IPS DF 4.7 (cell line): ENCODE data around the gene TCEAL9.
"Not testable (repeated sequence)": the region's sequence is repeated elsewhere in the genome, so short reads cannot be mapped to it uniquely, and the experiment has no call there.

Experiments used
- DNase-seq: peaks from one replicate; pipeline ENCODE4 v3.0.0-alpha.2; 2013; ENCODE audit warnings: low spot score; ENCODE audit errors: extremely low read depth

TCEAL9 gene

DNA sequence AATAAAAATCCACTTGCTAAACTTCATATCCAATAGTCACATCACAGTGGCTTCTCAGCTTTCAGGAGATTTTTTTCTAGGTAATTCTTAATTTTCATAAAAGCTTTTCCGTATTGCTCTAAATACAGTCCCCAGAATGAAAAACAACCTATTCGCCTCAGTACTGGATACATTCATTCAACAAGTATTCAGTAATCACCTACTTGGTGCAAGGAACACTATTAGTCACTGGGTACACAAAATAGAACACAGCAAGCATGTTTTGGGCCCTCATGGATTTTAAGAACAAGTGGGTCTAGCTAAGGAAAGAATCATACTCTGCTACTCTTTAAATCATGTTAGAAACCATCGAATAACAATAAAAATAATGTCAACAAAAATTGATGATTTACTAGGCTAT is 17.3 kb downstream of the TCEAL9 start:
- no peak for DNase-seq

DNA sequence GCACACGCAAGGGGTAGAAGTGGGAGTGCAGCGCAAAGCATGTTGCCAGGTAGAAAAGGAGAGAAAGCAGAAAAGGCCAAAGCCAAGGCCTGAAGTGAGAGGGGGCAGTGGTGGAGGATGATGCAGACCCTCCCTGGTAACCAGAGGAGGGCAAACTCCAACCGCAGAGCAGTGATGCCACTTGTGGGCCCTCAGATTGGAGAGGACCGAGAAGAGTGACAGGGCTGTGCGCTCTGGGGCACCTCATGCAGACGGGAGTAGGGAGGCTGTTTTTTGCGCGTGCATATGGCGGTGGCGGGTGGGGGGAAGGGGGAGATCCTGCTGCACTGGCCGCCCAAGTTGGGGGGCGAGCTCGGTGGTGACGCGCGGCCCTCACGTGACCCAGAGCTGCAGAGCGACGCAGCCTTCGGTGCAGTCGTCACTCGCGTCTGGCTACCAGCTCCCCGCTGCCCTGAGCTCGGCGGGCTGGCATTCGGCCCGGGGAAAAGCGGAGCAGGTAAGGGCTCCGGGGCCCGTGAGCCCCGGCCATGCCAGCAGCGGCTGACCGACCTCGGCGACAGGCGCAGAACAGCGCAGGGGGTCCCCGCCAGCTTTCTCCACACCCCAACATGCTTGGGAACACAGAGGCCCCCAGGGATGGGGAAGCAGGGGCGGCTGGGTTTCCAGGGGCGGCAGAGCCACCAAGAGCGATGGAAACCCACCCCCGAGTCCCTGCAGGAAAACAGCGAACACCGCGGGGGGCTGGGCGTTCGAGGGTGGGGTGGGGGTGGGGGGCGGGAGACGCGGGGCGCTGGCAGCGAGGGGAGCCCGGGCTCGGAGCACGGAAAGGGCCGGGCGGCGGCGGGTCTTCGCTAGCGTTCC is 20.0 kb downstream of the TCEAL9 start, which contains the start of gene BEX3:
TSS of gene BEX3 (plus strand) at position 421 of the 861 bp plus-strand sequence. CDS start 984 bp downstream, outside the sequence.
- no peak for DNase-seq

GRCh38 chrX:103376979-103377324 is 20.6 kb downstream of the TCEAL9 start:
- DNase-seq: no peak

- no peak for DNase-seq
Measured at GRCh38 chrX:103378990-103379389, 22.7 kb downstream of the TCEAL9 start.

DNA sequence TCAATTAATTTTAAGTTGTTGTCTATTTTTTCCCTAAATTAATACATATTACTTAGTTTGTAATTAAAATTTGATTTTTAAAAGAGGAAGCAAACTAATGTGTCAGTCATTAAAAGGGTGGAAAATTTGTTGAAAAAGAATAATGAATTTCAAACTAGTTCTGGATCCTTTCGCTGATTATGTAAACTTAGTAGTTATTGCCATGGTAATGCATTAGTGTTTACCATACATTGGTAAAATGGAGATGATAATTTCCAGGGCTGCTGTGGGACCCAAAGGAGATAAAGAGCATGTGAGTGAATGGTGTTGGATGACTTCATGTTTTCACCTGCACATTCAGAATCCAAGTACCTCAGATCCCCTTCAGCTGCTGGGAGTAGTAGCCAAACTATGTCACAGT is 26.6 kb downstream of the TCEAL9 start:
- no peak for DNase-seq

DNA sequence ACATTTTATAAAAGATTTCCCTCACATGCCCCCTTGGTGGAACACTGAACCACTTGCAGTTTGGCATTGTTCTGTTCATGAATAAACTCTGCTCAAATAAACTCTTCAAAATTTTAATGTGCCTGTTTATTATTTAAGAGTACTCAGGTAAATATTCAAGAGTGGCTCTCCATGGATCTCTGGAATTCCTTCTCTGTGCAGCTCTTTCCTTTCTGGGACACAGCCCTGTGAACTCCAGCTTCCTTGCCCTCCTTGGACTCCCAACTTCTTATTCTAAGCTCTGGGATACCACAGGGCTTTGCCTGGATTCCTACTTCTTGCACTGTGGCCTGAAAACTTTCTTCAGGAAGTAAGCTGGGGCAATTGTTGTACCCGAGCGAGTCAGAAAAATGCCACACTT is 28.4 kb downstream of the TCEAL9 start:
- DNase-seq: no peak

- DNase-seq: not testable (repeated sequence)
Measured at GRCh38 chrX:103385283-103385830, 29.1 kb downstream of the TCEAL9 start.

DNA sequence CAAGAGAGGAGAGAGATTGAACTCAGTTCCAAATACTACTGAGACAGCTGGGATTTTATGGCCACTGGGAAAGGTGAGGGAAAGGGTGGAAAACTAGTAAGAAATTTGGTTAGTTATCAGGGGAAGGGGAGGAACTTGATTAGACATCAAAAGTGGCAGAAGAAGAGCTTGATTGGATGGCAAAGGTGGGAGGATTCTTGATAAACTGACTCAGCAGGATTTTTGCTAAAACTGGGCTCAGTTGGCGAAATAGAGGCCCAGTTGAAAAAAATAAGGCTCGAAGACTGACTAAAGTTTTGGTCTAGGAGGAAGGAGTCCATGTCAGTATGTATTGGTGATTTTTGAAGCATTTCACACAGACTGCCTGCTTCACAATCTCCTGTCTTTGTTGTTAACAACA is 30.0 kb downstream of the TCEAL9 start:
- no peak for DNase-seq

- DNase-seq: no peak
Measured at GRCh38 chrX:103393487-103393886, 37.2 kb downstream of the TCEAL9 start.

DNA sequence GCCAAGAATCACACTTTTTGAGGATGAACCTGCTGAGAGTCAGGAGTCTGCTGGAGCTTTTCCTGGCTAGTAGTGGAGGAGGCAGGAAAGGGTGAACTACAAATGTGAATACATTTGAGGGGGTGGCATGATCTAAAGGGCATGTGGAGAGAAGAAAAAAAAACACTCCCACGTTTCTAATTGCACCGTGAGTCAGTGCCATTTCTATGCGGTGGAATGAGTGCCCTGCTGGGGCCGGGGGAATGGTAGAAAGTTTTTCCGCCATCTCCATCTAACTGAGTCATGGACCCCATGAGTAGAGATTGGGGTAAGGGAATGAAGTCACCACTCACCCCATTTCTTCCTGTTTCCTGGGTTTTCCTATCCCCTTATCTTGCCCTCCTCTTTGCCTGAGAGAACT is 39.9 kb downstream of the TCEAL9 start:
- no peak for DNase-seq

DNA sequence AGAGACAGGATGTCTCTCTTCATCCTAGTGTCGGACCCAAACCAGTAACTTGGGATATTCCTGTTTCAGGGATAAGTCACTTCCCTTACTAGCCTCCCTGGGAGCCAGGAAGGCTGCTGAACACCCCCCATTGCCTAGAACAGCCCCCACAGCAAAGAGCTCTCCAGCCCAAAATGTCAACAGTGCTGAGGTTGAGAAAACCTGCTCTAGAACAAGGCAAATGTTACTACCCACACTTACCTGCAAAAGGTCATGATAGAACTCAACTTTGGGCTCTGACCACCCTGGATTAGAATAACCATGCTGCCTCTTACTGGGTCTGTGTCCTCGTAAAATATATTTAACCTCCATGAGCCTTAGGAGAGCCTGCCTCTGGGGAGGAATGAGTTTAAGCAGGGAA is 40.4 kb downstream of the TCEAL9 start:
- DNase-seq: no peak

GRCh38 chrX:103397707-103398106 is 41.4 kb downstream of the TCEAL9 start:
- no peak for DNase-seq

DNA sequence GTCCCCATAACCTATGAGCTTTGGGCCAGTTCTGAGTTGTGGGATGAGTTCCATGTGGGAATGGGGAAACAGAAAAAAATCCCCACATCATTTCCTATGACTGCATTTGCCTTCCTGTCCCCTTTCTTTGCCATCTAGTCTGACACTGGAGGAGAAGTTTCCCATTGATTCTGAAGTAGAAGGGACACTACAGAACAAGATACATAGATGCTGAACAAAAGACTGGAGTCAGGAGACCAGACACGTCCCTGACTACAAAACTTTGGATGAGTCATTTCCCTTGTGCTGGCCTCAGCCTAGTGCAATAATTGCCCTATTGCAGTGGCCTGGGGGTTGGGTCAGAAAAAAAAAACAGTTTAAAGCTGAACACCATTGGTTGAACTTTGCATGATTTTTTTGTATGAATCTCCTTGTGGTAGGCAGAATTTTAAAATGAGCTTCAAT is 42.1 kb downstream of the TCEAL9 start:
- DNase-seq: no peak

GRCh38 chrX:103399744-103400143 is 43.4 kb downstream of the TCEAL9 start:
- no peak for DNase-seq

DNA sequence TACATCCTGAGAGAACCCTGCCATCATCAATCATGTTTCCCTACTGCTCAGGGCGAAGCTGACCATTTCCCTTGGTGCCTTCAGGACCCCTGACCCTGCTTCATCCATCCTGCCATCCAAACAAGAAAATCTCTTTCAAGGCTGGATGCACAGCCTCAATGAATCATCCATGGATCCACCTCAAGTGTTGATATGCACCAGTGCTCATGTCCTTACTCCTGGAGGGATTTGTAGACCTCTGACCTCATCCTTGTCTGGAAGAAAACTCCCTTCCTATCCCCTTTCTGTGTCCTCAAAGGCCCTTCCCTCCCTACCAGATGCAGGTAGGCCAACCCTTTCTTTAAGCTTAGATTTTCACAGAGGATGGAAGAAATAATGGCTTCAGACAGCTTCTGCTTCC is 44.6 kb downstream of the TCEAL9 start:
- DNase-seq: no peak

DNA sequence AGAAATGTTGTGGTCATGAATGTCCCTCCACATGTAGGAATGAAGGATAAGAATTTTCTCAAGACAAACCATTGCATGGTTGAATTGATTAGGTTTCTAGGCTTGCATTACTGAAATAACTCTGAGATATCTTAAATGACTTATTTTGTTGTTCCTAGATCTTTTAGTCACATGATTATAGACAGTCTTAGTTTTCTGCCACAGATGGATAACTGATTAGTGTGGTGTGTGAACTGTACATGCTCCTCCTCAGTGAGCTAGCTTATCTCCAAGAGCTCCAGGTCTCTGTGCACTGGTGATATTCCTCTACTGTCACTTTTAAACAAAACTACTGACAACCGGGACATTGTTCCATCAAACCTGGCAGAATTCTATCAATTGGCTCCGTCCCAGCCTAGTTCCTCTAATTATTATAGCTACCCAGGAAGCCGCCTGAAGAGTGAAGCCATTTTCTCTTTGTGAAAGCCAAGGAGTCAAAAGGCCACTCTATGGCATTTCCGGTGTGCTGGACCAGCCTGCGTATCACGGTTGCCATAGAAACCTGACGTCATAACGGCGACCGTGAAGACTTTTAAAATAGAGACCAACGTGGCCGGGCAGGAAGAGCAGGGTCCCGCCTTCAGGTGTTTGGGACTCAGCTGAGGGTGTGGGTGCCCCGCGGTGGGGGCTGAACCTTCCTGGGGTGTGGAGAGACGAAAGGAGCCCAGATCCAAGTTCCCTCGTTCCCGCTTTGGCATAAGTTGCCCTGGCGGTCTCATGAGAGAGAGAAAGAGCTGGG is 48.1 kb downstream of the TCEAL9 start:
- peak; percentile 69 for DNase-seq

- DNase-seq: no peak
Measured at GRCh38 chrX:103405009-103405333, 48.7 kb downstream of the TCEAL9 start.

DNA sequence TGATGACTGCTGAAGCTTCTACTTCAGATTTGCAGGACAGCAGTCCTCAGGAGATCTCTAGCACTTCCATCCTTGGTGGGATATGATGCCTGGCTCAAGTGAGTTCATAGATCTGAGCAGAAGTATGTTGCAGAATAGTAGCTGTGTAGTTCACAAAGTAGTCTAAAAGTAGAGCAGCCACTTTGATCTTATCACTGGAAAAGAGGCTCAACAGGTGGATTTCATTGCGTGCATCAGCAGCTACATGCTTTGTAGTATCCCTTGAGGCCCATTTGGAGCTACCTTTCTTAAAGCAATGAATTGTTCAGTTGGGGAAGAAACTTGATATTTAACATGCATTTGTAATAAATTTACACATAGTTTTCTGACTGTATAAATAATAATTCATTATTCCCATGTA is 50.0 kb downstream of the TCEAL9 start:
- no peak for DNase-seq

GRCh38 chrX:103407776-103408175 is 51.5 kb downstream of the TCEAL9 start:
- no peak for DNase-seq
